Stimulated activated CD4-positive, alpha-beta T cell treated with anti-CD3 and anti-CD28 coated beads, Interleukin-1b, Interleukin-23, amount 100 ng/mL, for 24 hours (primary cell): ENCODE measurements around the gene SETMAR.

Experiments used
- DNase-seq, 4 experiments: peaks; one replicate each; pipeline ENCODE4 v3.0.0-alpha.2; 2020; ENCODE audit warnings: low read depth in 4 of 4, low spot score in 1 of 4

The SETMAR gene

DNA sequence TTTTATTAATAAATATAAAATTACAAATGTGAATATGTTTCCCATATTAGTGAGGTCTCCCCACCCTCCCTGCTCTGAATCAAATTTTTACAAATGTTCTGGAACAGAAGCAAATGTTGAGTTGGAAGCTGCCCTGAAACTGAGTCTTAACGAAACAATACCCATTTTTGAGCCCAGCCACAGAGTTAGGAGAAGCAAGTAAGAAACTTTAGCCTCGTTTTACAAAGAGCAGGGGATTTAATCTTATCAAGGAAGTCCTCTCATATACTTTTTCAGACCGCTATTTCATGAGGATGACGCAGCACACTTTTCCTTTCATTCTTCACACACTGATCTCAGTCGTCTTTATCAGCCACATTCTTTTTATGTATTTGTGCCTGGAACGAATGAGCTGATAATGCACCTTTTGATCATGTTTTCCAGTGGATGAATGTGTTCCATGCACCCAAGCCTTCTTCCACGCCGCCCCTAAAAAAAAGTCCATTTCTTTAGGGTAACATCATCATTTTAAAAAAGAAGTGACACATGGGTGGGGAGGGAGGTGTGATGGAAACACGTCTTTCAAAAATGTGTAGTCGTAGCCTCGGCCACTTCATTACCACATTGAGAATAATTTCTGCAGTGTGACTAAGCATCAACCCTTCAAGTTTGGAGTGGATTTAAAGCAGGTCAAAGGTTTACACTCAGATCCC is 48.1 kb downstream of the SETMAR start:
- DNase-seq: peak in 3 of 4 experiments; percentile 12 to 29 (median 18)

DNA sequence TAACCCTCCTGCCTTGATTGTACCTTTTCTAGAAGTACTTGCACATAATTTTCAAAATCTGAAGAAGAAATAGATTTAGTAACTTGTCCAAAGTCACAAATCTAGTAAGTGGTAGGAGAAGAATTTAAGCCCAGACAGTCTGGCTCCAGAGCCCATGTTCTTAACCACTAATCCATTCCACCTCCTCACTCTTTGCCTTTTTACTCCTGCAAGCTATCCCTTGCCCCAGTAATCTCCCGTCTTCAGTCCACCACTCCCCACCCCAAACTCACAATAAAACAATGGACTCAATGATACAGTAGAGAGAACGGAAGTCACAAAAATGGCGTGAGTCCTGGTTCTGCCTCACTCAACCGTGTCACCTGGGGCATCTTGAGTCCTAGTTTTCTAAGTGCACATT is 48.7 kb downstream of the SETMAR start:
- DNase-seq: no peak

- no peak for DNase-seq
These were observed 52.4 kb downstream of the SETMAR start for GRCh38 chr3:4355401-4356219.

- DNase-seq: no peak
These were observed 53.0 kb downstream of the SETMAR start for GRCh38 chr3:4356220-4356540.

DNA sequence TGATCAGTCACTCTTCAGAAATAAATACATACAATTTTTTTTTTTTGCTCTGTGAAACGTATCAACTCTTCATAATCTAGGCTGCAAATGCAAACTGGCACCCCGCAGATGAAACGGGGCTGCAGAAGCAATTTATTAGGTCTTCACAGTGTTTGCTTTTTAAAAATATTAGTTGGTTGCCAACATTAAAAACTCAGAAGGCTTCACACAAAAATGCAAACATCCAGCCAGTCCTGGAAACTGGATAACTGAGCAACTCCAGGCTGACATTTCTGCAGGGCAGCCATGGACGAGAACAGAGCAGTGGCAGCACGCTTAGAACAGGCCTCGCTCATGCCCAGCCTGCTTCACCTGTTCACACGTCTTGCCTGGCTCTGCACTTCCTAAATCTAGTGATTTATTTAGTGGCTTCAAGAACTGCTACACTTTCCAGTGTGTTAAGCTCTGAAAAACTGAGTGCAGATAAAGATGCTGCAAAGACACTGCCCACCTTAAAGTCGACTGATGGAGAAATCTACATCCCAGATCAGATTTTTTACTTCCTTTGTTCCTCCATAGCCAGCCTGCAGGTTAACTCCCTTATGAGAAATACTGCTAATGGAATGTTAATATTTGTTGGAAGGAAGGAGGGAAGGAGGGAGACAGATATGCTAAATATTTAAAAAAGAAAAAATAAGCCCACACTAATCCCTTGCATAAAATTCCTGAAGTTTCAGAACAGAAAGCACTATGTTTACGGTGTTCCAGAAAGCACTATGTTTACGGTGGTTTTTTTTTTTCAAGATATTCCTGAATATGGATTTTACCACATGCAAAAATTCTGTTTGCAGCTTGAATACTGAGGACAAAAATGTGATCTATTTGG is 53.6 kb downstream of the SETMAR start:
- DNase-seq: no peak

- no peak for DNase-seq
These were observed 55.1 kb downstream of the SETMAR start for GRCh38 chr3:4358273-4358672.

GRCh38 chr3:4359805-4360502 is 56.8 kb downstream of the SETMAR start:
- no peak for DNase-seq

DNA sequence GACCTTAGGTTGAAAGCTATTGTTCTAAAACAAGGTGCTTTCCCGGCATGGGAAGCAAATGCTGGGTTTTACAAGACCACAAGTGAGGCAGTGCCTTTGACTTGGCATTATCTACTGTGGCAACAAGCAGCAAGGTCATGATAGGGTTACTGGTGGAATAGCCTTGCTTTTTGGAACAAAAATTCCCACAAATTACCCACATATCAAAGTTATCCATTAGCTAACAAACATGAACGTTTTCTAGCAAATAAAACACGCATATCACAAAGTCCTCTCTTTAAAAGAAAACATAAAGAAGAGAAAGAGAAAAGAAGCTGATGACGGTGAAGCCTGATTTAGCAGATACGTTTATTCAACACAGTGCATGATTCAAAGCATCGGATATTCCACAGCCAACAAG is 57.6 kb downstream of the SETMAR start:
- no peak for DNase-seq

GRCh38 chr3:4362523-4362922 is 59.4 kb downstream of the SETMAR start:
- DNase-seq: no peak
